Neural progenitor cell (in vitro differentiated cells): ENCODE results near the gene PNMA8C. TPM values are rescaled to one million over a fixed set of nuclear protein-coding genes. Genes with fewer than 3 reads are reported as not detected.
A peak's percentile ranks its signal among the peaks of the same experiment; 100 is the strongest.

Experiments used
- DNase-seq: peaks from one replicate; pipeline ENCODE4 v3.0.0-alpha.2; 2016; ENCODE audit warnings: low spot score
- H2AFZ ChIP-seq: fragments of 200-600 bp; sonication (generic); replicated peaks from 2 replicates; pipeline ENCODE4 v1.6.1; 2016; ENCODE audit warnings: antibody characterized with exemption
- H3F3A ChIP-seq: fragments of 200-600 bp; sonication (generic); 2 replicates; pipeline ENCODE4 v1.6.1; 2016; ENCODE audit warnings: antibody characterized with exemption, low read depth
- H3K27ac ChIP-seq: fragments of 200-600 bp; sonication (generic); 2 replicates; pipeline ENCODE4 v1.5.1; 2016; ENCODE audit warnings: mild to moderate bottlenecking
- H3K27me3 ChIP-seq: fragments of 200-600 bp; sonication (generic); 2 replicates; pipeline ENCODE4 v1.6.1; 2016; ENCODE audit warnings: mild to moderate bottlenecking, moderate library complexity
- H3K36me3 ChIP-seq: fragments of 200-600 bp; sonication (generic); 2 replicates; pipeline ENCODE4 v1.5.1; 2016
- H3K4me1 ChIP-seq: fragments of 200-600 bp; sonication (generic); 2 replicates; pipeline ENCODE4 v1.6.1; 2016; ENCODE audit warnings: mixed run types
- H3K4me2 ChIP-seq: fragments of 200-600 bp; sonication (generic); 2 replicates; pipeline ENCODE4 v1.6.1; 2016
- H3K4me3 ChIP-seq: fragments of 200-600 bp; sonication (generic); 2 replicates; pipeline ENCODE4 v1.5.1; 2016
- H3K79me2 ChIP-seq: fragments of 200-600 bp; sonication (generic); 2 replicates; pipeline ENCODE4 v1.6.1; 2016; ENCODE audit warnings: low read depth
- H3K9ac ChIP-seq: fragments of 200-600 bp; sonication (generic); 2 replicates; pipeline ENCODE4 v1.6.1; 2016
- H3K9me3 ChIP-seq: fragments of 200-600 bp; sonication (generic); 2 replicates; pipeline ENCODE4 v1.5.1; 2016; ENCODE audit warnings: low read depth
- H4K20me1 ChIP-seq: fragments of 200-600 bp; sonication (generic); 2 replicates; pipeline ENCODE4 v1.6.1; 2016; ENCODE audit warnings: low read depth
- H3K27ac Mint-ChIP-seq: 3 replicates; pipeline ENCODE4 v1.8.0; 2021; ENCODE audit warnings: mixed read lengths
- H3K27me3 Mint-ChIP-seq: 2 replicates; pipeline ENCODE4 v1.8.0; 2022; ENCODE audit warnings: low read depth, mild to moderate bottlenecking, inconsistent platforms, moderate library complexity, mixed read lengths; ENCODE audit not compliant: insufficient read depth
- H3K36me3 Mint-ChIP-seq: 3 replicates; pipeline ENCODE4 v1.8.0; 2021; ENCODE audit warnings: mixed read lengths
- H3K4me1 Mint-ChIP-seq: 3 replicates; pipeline ENCODE4 v1.8.0; 2021; ENCODE audit warnings: mixed read lengths
- H3K4me3 Mint-ChIP-seq: 3 replicates; pipeline ENCODE4 v1.8.0; 2021; ENCODE audit warnings: mild to moderate bottlenecking, moderate library complexity, mixed read lengths
- H3K9me3 Mint-ChIP-seq: 3 replicates; pipeline ENCODE4 v1.8.0; 2020; ENCODE audit warnings: mixed read lengths
- CTCF ChIP-seq: fragments of 200-600 bp; sonication (generic); IDR thresholded peaks from 2 replicates; pipeline ENCODE4 v1.5.1; 2017; ENCODE audit warnings: antibody characterized with exemption, mild to moderate bottlenecking
- EZH2 ChIP-seq: fragments of 200-600 bp; sonication (generic); IDR thresholded peaks from 2 replicates; pipeline ENCODE4 v1.6.1; 2017; ENCODE audit warnings: antibody characterized with exemption, mild to moderate bottlenecking, moderate library complexity
- EZH2phosphoT487 ChIP-seq: fragments of 200-600 bp; sonication (generic); IDR thresholded peaks from 2 replicates; pipeline ENCODE4 v1.6.1; 2017; ENCODE audit warnings: antibody characterized with exemption
- total RNA-seq: library from RNA; depleted of rRNA; stranded (reverse); fragments of >200 nt; gene quantifications from 2 replicates; pipeline ENCODE4 v1.2.3, GENCODE V29; 2015; ENCODE audit warnings: low replicate concordance

Gene PNMA8C
- total RNA-seq, 1 donor from 2014 or later, result 0.58 TPM

GRCh38 chr19:46456930-46457329, 28.2 kb upstream of the PNMA8C start:
- no peak overlapping the region for H3K27ac ChIP-seq
- H3K4me3 ChIP-seq, result no peak overlapping the region
- H3K36me3 ChIP-seq, result no peaks in the 10 kb centered on the region
- H3K36me3 Mint-ChIP-seq, result no peaks in the 10 kb centered on the region
- TF ChIP-seq CTCF, result no peak
- TF ChIP-seq EZH2phosphoT487, result no peak
- no peak for TF ChIP-seq EZH2
- H2AFZ ChIP-seq, result no peak overlapping the region
- H3K9ac ChIP-seq, result no peak overlapping the region
- no peaks in the 10 kb centered on the region for H3K9me3 ChIP-seq
- H3F3A ChIP-seq, result no peaks in the 10 kb centered on the region
- peaks cover 2% of the 10 kb centered on the region for H3K27me3 Mint-ChIP-seq
- no peak overlapping the region for H3K4me3 Mint-ChIP-seq
- H3K4me2 ChIP-seq, result no peak overlapping the region
- peaks cover 5% of the 10 kb centered on the region for H3K4me1 Mint-ChIP-seq
- H3K4me1 ChIP-seq, result no peaks in the 10 kb centered on the region
- no peaks in the 10 kb centered on the region for H3K27me3 ChIP-seq
- H3K9me3 Mint-ChIP-seq, result no peaks in the 10 kb centered on the region
- no peak for DNase-seq
- no peak overlapping the region for H3K27ac Mint-ChIP-seq
- no peaks in the 10 kb centered on the region for H4K20me1 ChIP-seq
- H3K79me2 ChIP-seq, result no peaks in the 10 kb centered on the region

- Histone ChIP-seq H3K4me3 (no peak overlapping the region), H3K4me2 (no peak overlapping the region), H3K36me3 (no peaks in the 10 kb centered on the region), H3K9ac (no peak overlapping the region), H3K4me1 (no peaks in the 10 kb centered on the region), H3K79me2 (no peaks in the 10 kb centered on the region), H3K27me3 (no peaks in the 10 kb centered on the region), H4K20me1 (no peaks in the 10 kb centered on the region), H3K27ac (no peak overlapping the region), H3F3A (no peaks in the 10 kb centered on the region), H2AFZ (no peak overlapping the region), H3K9me3 (no peaks in the 10 kb centered on the region)
- Mint-ChIP-seq H3K4me3 (peak overlapping the region; percentile 33), H3K27me3 (peaks cover 7% of the 10 kb centered on the region), H3K4me1 (no peaks in the 10 kb centered on the region), H3K9me3 (peaks cover 6% of the 10 kb centered on the region), H3K36me3 (peaks cover 5% of the 10 kb centered on the region), H3K27ac (no peak overlapping the region)
- no peak for DNase-seq
- TF ChIP-seq EZH2 (no peak), CTCF (no peak)
Measured at GRCh38 chr19:46454244-46454643, 25.5 kb upstream of the PNMA8C start.

- H3F3A ChIP-seq, result no peaks in the 10 kb centered on the region
- Mint-ChIP-seq H3K27me3 (peaks cover 7% of the 10 kb centered on the region), H3K4me3 (no peak overlapping the region), H3K4me1 (no peaks in the 10 kb centered on the region), H3K27ac (no peak overlapping the region), H3K36me3 (peaks cover 6% of the 10 kb centered on the region), H3K9me3 (peaks cover 8% of the 10 kb centered on the region)
- H3K4me2 ChIP-seq, result no peak overlapping the region
- TF ChIP-seq CTCF, result no peak
- no peak for TF ChIP-seq EZH2phosphoT487
- TF ChIP-seq EZH2, result no peak
- no peak overlapping the region for H3K9ac ChIP-seq
- H3K9me3 ChIP-seq, result no peaks in the 10 kb centered on the region
- no peak for DNase-seq
- H3K27ac ChIP-seq, result no peak overlapping the region
- no peak overlapping the region for H3K4me3 ChIP-seq
- no peaks in the 10 kb centered on the region for H3K4me1 ChIP-seq
- H2AFZ ChIP-seq, result no peak overlapping the region
- H3K27me3 ChIP-seq, result no peaks in the 10 kb centered on the region
- no peaks in the 10 kb centered on the region for H3K79me2 ChIP-seq
- no peaks in the 10 kb centered on the region for H4K20me1 ChIP-seq
- H3K36me3 ChIP-seq, result no peaks in the 10 kb centered on the region
Measured at GRCh38 chr19:46453661-46454060, 24.9 kb upstream of the PNMA8C start.

GRCh38 chr19:46452186-46452585, 23.4 kb upstream of the PNMA8C start:
- H3K27ac Mint-ChIP-seq, result no peak overlapping the region
- H3K36me3 Mint-ChIP-seq, result peaks cover 6% of the 10 kb centered on the region
- Histone ChIP-seq H3K4me1 (no peaks in the 10 kb centered on the region), H3K36me3 (no peaks in the 10 kb centered on the region), H3F3A (no peaks in the 10 kb centered on the region), H3K4me3 (no peak overlapping the region), H3K79me2 (no peaks in the 10 kb centered on the region), H2AFZ (no peak overlapping the region), H4K20me1 (no peaks in the 10 kb centered on the region), H3K27ac (no peak overlapping the region), H3K4me2 (no peak overlapping the region), H3K9ac (no peak overlapping the region), H3K9me3 (no peaks in the 10 kb centered on the region), H3K27me3 (no peaks in the 10 kb centered on the region)
- peaks cover 8% of the 10 kb centered on the region for H3K9me3 Mint-ChIP-seq
- DNase-seq, result no peak
- peaks cover 7% of the 10 kb centered on the region for H3K27me3 Mint-ChIP-seq
- TF ChIP-seq CTCF (no peak), EZH2phosphoT487 (no peak), EZH2 (no peak)
- no peaks in the 10 kb centered on the region for H3K4me1 Mint-ChIP-seq
- no peak overlapping the region for H3K4me3 Mint-ChIP-seq
